ENCODE measurements around the gene RTN4R.
A peak's percentile ranks its signal among the peaks of the same experiment; 100 is the strongest.

The RTN4R gene

GRCh38 chr22:20298803-20299745, 31.0 kb upstream of the RTN4R start:
- Histone ChIP-seq H3K9me3 (no peaks in the 10 kb centered on the region), H3K4me3 (ENCODE audit: low read depth in 1 of 2, low read length in 1 of 2) (peak overlapping the region; percentile 38 to 66), H3K27me3 (peaks cover 67% of the 10 kb centered on the region), H3K36me3 (no peaks in the 10 kb centered on the region), H3K27ac (no peak overlapping the region), H3K4me1 (ENCODE audit: control insufficient read depth in 1 of 2, insufficient read depth in 1 of 2, low read depth in 1 of 2, low read length in 1 of 2) (peaks cover 6 to 16% of the 10 kb centered on the region in 2 experiments)
- TF ChIP-seq CTCF (IDR thresholded peaks at IDR 0.05): no peak

- no peak for TF ChIP-seq CTCF (IDR thresholded peaks at IDR 0.05)
- H3K4me1 ChIP-seq (ENCODE audit: control insufficient read depth in 1 of 2, insufficient read depth in 1 of 2, low read depth in 1 of 2, low read length in 1 of 2): peaks cover 6 to 16% of the 10 kb centered on the region in 2 experiments
- no peaks in the 10 kb centered on the region for H3K36me3 ChIP-seq
- peak overlapping the region; percentile 38 to 66 for H3K4me3 ChIP-seq (ENCODE audit: low read depth in 1 of 2, low read length in 1 of 2)
- H3K27ac ChIP-seq: no peak overlapping the region
- no peaks in the 10 kb centered on the region for H3K9me3 ChIP-seq
- H3K27me3 ChIP-seq: peaks cover 65% of the 10 kb centered on the region
Measured at GRCh38 chr22:20298110-20298802, 30.1 kb upstream of the RTN4R start.

- no peaks in the 10 kb centered on the region for H3K36me3 ChIP-seq
- TF ChIP-seq CTCF (IDR thresholded peaks at IDR 0.05): no peak
- no peak overlapping the region for H3K27ac ChIP-seq
- H3K4me1 ChIP-seq (ENCODE audit: control insufficient read depth in 1 of 2, insufficient read depth in 1 of 2, low read depth in 1 of 2, low read length in 1 of 2): peaks cover 6 to 16% of the 10 kb centered on the region in 2 experiments
- no peak overlapping the region for H3K4me3 ChIP-seq (ENCODE audit: low read depth in 1 of 2, low read length in 1 of 2)
- H3K27me3 ChIP-seq: peaks cover 58% of the 10 kb centered on the region
- H3K9me3 ChIP-seq: no peaks in the 10 kb centered on the region
Measured at GRCh38 chr22:20297414-20298109, 29.4 kb upstream of the RTN4R start.

GRCh38 chr22:20296598-20296997, 28.5 kb upstream of the RTN4R start:
- Histone ChIP-seq H3K36me3 (no peaks in the 10 kb centered on the region), H3K4me1 (ENCODE audit: control insufficient read depth in 1 of 2, insufficient read depth in 1 of 2, low read depth in 1 of 2, low read length in 1 of 2) (peaks cover 6 to 16% of the 10 kb centered on the region in 2 experiments), H3K9me3 (no peaks in the 10 kb centered on the region), H3K4me3 (ENCODE audit: low read depth in 1 of 2, low read length in 1 of 2) (no peak overlapping the region), H3K27me3 (peaks cover 50% of the 10 kb centered on the region), H3K27ac (no peak overlapping the region)
- TF ChIP-seq CTCF (IDR thresholded peaks at IDR 0.05): no peak

GRCh38 chr22:20295262-20296064, 27.3 kb upstream of the RTN4R start:
- Histone ChIP-seq H3K4me3 (ENCODE audit: low read depth in 1 of 2, low read length in 1 of 2) (no peak overlapping the region), H3K9me3 (no peaks in the 10 kb centered on the region), H3K4me1 (ENCODE audit: control insufficient read depth in 1 of 2, insufficient read depth in 1 of 2, low read depth in 1 of 2, low read length in 1 of 2) (peaks cover 6 to 16% of the 10 kb centered on the region in 2 experiments), H3K36me3 (no peaks in the 10 kb centered on the region), H3K27me3 (peaks cover 38% of the 10 kb centered on the region), H3K27ac (no peak overlapping the region)
- TF ChIP-seq CTCF (IDR thresholded peaks at IDR 0.05): no peak

Data from neutrophil (primary cell).